ENCODE measurements around the gene CACNA2D3. TPM values are rescaled to one million over a fixed set of nuclear protein-coding genes. Genes with fewer than 3 reads are reported as not detected.

CACNA2D3 gene
- total and polyA plus RNA-seq, 3 experiments from 2014 or later = not detected

DNA sequence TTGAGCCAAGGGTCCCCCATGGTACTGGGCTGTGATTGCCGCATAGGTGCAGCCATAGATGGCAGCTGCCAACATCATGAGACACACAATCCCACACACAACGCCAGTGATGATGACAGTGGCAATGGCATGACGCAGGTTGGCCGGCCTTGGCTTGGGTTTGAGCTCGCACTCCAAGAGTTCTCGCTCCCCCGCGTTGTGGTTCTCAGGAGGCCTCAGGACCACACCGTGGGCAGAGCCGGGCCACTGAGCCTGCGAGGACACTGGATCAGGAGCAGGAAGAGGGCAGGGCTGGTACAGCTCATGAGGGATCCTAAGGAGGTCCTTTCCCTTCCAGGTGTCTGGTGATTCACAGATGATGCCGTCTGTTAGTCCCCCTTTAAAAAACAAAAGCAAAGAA is 796.2 kb downstream of the CACNA2D3 start:
- Histone ChIP-seq H3K27me3 (ENCODE audit: insufficient read depth, low read length, poor library complexity, severe bottlenecking) (no peaks in the 10 kb centered on the region), H3K4me1 (ENCODE audit: insufficient read depth, low read length) (no peaks in the 10 kb centered on the region), H3K4me3 (ENCODE audit: low read length) (no peak overlapping the region), H3K27ac (ENCODE audit: low read depth, low read length) (no peak overlapping the region), H3K36me3 (ENCODE audit: insufficient read depth, low read length) (no peaks in the 10 kb centered on the region), H3K9me3 (ENCODE audit: low read length) (no peaks in the 10 kb centered on the region)
- CTCF ChIA-PET = no interaction called here
- Mint-ChIP-seq H3K27me3 (no peaks in the 10 kb centered on the region), H3K36me3 (no peaks in the 10 kb centered on the region), H3K27ac (no peak overlapping the region), H3K4me1 (no peaks in the 10 kb centered on the region), H3K9me3 (peaks cover 0 to 16% (median 3%) of the 10 kb centered on the region in 5 donors), H3K4me3 (no peak overlapping the region)
- no peak for DNase-seq
- POLR2A ChIA-PET = no interaction called here

GRCh38 chr3:54928046-54928770 is 805.9 kb downstream of the CACNA2D3 start, which contains the start of gene LRTM1:
TSS of gene LRTM1 (minus strand) at chr3:54928059. CDS start at chr3:54927911, 148 bp downstream.
- H3K27ac Mint-ChIP-seq = no peak within 1 kb of the TSS
- no peak within 1 kb of the TSS for H3K4me3 ChIP-seq (ENCODE audit: low read length)
- H3K36me3 Mint-ChIP-seq = no peaks in the 10 kb centered on the region
- no peaks in the 10 kb centered on the region for H3K9me3 ChIP-seq (ENCODE audit: low read length)
- POLR2A ChIA-PET = no interaction called here
- no peaks in the 10 kb centered on the region for H3K4me1 Mint-ChIP-seq
- no peaks in the 10 kb centered on the region for H3K4me1 ChIP-seq (ENCODE audit: insufficient read depth, low read length)
- peaks cover 0 to 7% (median 1%) of the 10 kb centered on the region in 5 donors for H3K9me3 Mint-ChIP-seq
- H3K4me3 Mint-ChIP-seq = no peak within 1 kb of the TSS
- H3K27me3 Mint-ChIP-seq = no peaks in the 10 kb centered on the region
- no peak within 1 kb of the TSS for H3K27ac ChIP-seq (ENCODE audit: low read depth, low read length)
- H3K36me3 ChIP-seq (ENCODE audit: insufficient read depth, low read length) = no peaks in the 10 kb centered on the region
- no peaks in the 10 kb centered on the region for H3K27me3 ChIP-seq (ENCODE audit: insufficient read depth, low read length, poor library complexity, severe bottlenecking)
- no peak for DNase-seq
- CTCF ChIA-PET = no interaction called here

GRCh38 chr3:54931182-54931581 is 808.8 kb downstream of the CACNA2D3 start:
- H3K36me3 ChIP-seq (ENCODE audit: insufficient read depth, low read length) = no peaks in the 10 kb centered on the region
- H3K27ac ChIP-seq (ENCODE audit: low read depth, low read length) = no peak overlapping the region
- Mint-ChIP-seq H3K4me3 (no peak overlapping the region), H3K9me3 (peaks cover 0 to 4% (median 0%) of the 10 kb centered on the region in 5 donors), H3K27me3 (no peaks in the 10 kb centered on the region), H3K4me1 (no peaks in the 10 kb centered on the region), H3K36me3 (no peaks in the 10 kb centered on the region), H3K27ac (no peak overlapping the region)
- no peaks in the 10 kb centered on the region for H3K4me1 ChIP-seq (ENCODE audit: insufficient read depth, low read length)
- DNase-seq = no peak
- POLR2A ChIA-PET = no interaction called here
- no peaks in the 10 kb centered on the region for H3K9me3 ChIP-seq (ENCODE audit: low read length)
- CTCF ChIA-PET = no interaction called here
- no peak overlapping the region for H3K4me3 ChIP-seq (ENCODE audit: low read length)
- H3K27me3 ChIP-seq (ENCODE audit: insufficient read depth, low read length, poor library complexity, severe bottlenecking) = no peaks in the 10 kb centered on the region

DNA sequence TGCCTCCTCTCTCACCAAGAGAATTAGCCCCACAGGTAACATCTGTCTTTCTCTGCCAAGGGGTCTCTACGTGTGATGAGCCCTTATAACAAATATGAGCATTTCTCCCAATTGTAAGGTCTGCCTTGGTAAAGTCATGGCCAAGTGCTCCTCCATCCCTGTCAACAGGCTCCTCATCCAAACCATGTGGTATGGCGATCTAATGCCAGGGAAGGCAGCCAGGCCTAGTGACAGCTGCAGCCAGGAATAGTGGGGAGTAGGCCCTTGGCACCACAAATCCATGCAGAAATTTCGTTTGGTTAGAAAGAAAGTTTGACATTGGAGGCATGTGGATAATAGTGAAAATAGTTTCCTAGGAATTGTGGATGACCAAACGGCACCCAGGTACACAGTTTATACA is 810.3 kb downstream of the CACNA2D3 start:
- no peaks in the 10 kb centered on the region for H3K4me1 Mint-ChIP-seq
- H3K27ac Mint-ChIP-seq = no peak overlapping the region
- H3K4me1 ChIP-seq (ENCODE audit: insufficient read depth, low read length) = no peaks in the 10 kb centered on the region
- no peaks in the 10 kb centered on the region for H3K36me3 ChIP-seq (ENCODE audit: insufficient read depth, low read length)
- H3K4me3 Mint-ChIP-seq = no peak overlapping the region
- no peak for DNase-seq
- H3K36me3 Mint-ChIP-seq = no peaks in the 10 kb centered on the region
- H3K9me3 Mint-ChIP-seq = peaks cover 0 to 6% (median 1%) of the 10 kb centered on the region in 5 donors
- no peaks in the 10 kb centered on the region for H3K27me3 ChIP-seq (ENCODE audit: insufficient read depth, low read length, poor library complexity, severe bottlenecking)
- H3K27ac ChIP-seq (ENCODE audit: low read depth, low read length) = no peak overlapping the region
- POLR2A ChIA-PET = no interaction called here
- H3K27me3 Mint-ChIP-seq = no peaks in the 10 kb centered on the region
- H3K9me3 ChIP-seq (ENCODE audit: low read length) = no peaks in the 10 kb centered on the region
- CTCF ChIA-PET = no interaction called here
- H3K4me3 ChIP-seq (ENCODE audit: low read length) = no peak overlapping the region

DNA sequence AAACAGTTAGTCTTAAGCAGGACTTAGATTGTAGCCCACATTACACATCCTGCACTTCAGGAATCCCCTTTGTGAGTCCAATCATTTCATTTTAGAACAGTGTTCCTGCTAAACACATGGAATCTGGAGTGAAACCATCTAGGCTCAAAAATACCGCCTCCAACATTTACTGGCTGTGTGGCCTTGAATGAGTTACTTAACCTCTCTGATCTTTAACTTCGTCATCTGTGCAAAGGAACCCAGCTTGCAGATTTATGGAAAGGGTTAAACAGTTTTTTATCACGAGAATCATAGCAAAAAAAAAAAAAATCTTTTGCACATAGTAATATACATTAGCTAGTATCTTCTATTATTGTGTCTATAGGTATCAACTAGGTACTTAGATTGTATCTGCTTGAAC is 813.5 kb downstream of the CACNA2D3 start:
- no peak for DNase-seq
- ChIA-PET POLR2A (no interaction called here), CTCF (no interaction called here)

GRCh38 chr3:54936561-54936960 is 814.2 kb downstream of the CACNA2D3 start:
- DNase-seq = no peak
- Histone ChIP-seq H3K4me1 (ENCODE audit: insufficient read depth, low read length) (no peaks in the 10 kb centered on the region), H3K4me3 (ENCODE audit: low read length) (no peak overlapping the region), H3K36me3 (ENCODE audit: insufficient read depth, low read length) (no peaks in the 10 kb centered on the region), H3K27ac (ENCODE audit: low read depth, low read length) (no peak overlapping the region), H3K27me3 (ENCODE audit: insufficient read depth, low read length, poor library complexity, severe bottlenecking) (no peaks in the 10 kb centered on the region), H3K9me3 (ENCODE audit: low read length) (no peaks in the 10 kb centered on the region)
- Mint-ChIP-seq H3K36me3 (no peaks in the 10 kb centered on the region), H3K27me3 (no peaks in the 10 kb centered on the region), H3K4me1 (no peaks in the 10 kb centered on the region), H3K4me3 (no peak overlapping the region), H3K9me3 (peaks cover 0 to 5% (median 0%) of the 10 kb centered on the region in 5 donors), H3K27ac (no peak overlapping the region)
- ChIA-PET CTCF (no interaction called here), POLR2A (no interaction called here)

More for the DNA sequence above, 813.5 kb downstream of the CACNA2D3 start:
- no peaks in the 10 kb centered on the region for H3K27me3 ChIP-seq (ENCODE audit: insufficient read depth, low read length, poor library complexity, severe bottlenecking)
- no peaks in the 10 kb centered on the region for H3K36me3 ChIP-seq (ENCODE audit: insufficient read depth, low read length)
- Mint-ChIP-seq H3K4me3 (no peak overlapping the region), H3K9me3 (peaks cover 0 to 5% (median 0%) of the 10 kb centered on the region in 5 donors), H3K27ac (no peak overlapping the region), H3K36me3 (no peaks in the 10 kb centered on the region), H3K27me3 (no peaks in the 10 kb centered on the region), H3K4me1 (no peaks in the 10 kb centered on the region)
- H3K4me3 ChIP-seq (ENCODE audit: low read length) = no peak overlapping the region
- no peaks in the 10 kb centered on the region for H3K4me1 ChIP-seq (ENCODE audit: insufficient read depth, low read length)
- no peaks in the 10 kb centered on the region for H3K9me3 ChIP-seq (ENCODE audit: low read length)
- no peak overlapping the region for H3K27ac ChIP-seq (ENCODE audit: low read depth, low read length)

DNA sequence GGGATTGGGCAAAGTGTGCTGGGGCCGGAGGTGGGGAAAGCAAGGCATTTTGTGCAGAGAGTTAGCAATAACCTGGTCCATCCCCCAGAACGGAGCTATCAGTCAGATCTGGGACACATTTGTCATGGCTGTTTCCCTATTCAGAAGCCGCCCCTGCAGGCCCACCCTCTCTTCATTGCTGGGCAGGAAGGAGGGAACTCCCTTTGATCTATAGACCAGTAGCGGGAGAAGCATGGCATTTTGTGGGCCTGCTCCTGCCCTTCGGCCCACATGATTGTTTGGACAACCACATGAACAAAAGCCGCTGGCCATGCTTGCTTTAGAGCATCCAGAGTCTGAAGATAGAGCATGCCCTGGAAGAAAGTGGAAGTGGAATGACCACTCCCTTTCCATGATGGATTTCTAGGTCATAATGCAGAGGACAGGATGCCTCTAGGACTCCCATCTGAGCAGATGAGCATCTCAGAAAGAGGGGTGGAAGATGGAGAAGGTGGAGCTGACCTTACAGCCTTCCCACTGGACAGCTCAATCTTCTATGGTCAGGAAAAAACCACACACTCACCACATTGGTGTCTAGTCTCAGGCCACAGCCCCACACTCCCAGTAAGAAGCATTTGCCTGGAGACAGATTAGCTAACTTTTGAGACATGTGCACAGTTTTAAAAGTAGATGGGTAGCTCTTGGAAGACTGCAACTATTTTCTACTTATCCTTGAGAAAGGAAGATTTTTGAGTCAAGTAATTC is 817.4 kb downstream of the CACNA2D3 start:
- Mint-ChIP-seq H3K9me3 (peaks cover 0 to 5% (median 3%) of the 10 kb centered on the region in 5 donors), H3K4me3 (no peak overlapping the region), H3K27me3 (no peaks in the 10 kb centered on the region), H3K4me1 (no peaks in the 10 kb centered on the region), H3K36me3 (no peaks in the 10 kb centered on the region), H3K27ac (no peak overlapping the region)
- no peak overlapping the region for H3K27ac ChIP-seq (ENCODE audit: low read depth, low read length)
- ChIA-PET CTCF (no interaction called here), POLR2A (no interaction called here)
- H3K27me3 ChIP-seq (ENCODE audit: insufficient read depth, low read length, poor library complexity, severe bottlenecking) = no peaks in the 10 kb centered on the region
- no peaks in the 10 kb centered on the region for H3K4me1 ChIP-seq (ENCODE audit: insufficient read depth, low read length)
- no peak overlapping the region for H3K4me3 ChIP-seq (ENCODE audit: low read length)
- H3K36me3 ChIP-seq (ENCODE audit: insufficient read depth, low read length) = no peaks in the 10 kb centered on the region
- no peaks in the 10 kb centered on the region for H3K9me3 ChIP-seq (ENCODE audit: low read length)
- DNase-seq = no peak

DNA sequence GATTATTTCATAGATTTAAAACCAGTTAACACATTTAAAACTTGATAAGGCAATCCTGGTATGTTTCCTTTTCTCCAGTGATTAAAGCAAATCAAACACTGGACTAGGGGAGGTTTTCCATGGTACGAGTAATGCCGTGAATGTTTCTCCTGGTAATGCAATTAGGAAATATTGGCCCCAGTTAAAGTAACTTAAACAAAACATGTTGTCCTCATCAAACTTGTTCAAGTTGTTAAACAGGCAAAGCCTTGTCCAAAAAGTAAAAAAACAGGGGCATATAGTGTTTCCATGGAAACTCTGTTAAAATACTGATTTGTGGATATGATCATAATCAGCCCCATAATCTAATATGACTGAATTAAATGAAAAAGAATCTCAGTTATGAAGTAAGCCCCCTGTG is 818.6 kb downstream of the CACNA2D3 start:
- no peak for DNase-seq
- Histone ChIP-seq H3K4me1 (ENCODE audit: insufficient read depth, low read length) (no peaks in the 10 kb centered on the region), H3K27me3 (ENCODE audit: insufficient read depth, low read length, poor library complexity, severe bottlenecking) (no peaks in the 10 kb centered on the region), H3K9me3 (ENCODE audit: low read length) (no peaks in the 10 kb centered on the region), H3K4me3 (ENCODE audit: low read length) (no peak overlapping the region), H3K36me3 (ENCODE audit: insufficient read depth, low read length) (no peaks in the 10 kb centered on the region), H3K27ac (ENCODE audit: low read depth, low read length) (no peak overlapping the region)
- Mint-ChIP-seq H3K36me3 (no peaks in the 10 kb centered on the region), H3K4me1 (no peaks in the 10 kb centered on the region), H3K4me3 (no peak overlapping the region), H3K9me3 (peaks cover 0 to 5% (median 3%) of the 10 kb centered on the region in 5 donors), H3K27ac (no peak overlapping the region), H3K27me3 (no peaks in the 10 kb centered on the region)
- ChIA-PET POLR2A (no interaction called here), CTCF (no interaction called here)

Data from CD8-positive, alpha-beta memory T cell (primary cell).